Neuronal stem cell (in vitro differentiated cells): Measurements from ENCODE around the gene GFRA3.

ENCODE experiments used
- DNase-seq: peaks from one replicate; pipeline ENCODE4 v3.0.0-alpha.2; 2013; ENCODE audit warnings: low spot score
- H2AFZ ChIP-seq: one replicate; pipeline ENCODE4 v1.6.1; 2013; ENCODE audit warnings: mild to moderate bottlenecking, low read length, inconsistent platforms
- H2AK5ac ChIP-seq: 2 replicates; pipeline ENCODE4 v1.6.1; 2013; ENCODE audit warnings: low read depth, mild to moderate bottlenecking, inconsistent platforms, low read length, moderate library complexity, mixed read lengths
- H2BK120ac ChIP-seq: 2 replicates; pipeline ENCODE4 v1.6.1; 2013; ENCODE audit warnings: low read depth, mild to moderate bottlenecking, inconsistent platforms, low read length, moderate library complexity, mixed read lengths
- H2BK12ac ChIP-seq: one replicate; pipeline ENCODE4 v1.6.1; 2013; ENCODE audit warnings: low read length, inconsistent platforms
- H2BK15ac ChIP-seq: 2 replicates; pipeline ENCODE4 v1.6.1; 2013; ENCODE audit warnings: mild to moderate bottlenecking, low read length, inconsistent platforms, mixed read lengths
- H2BK5ac ChIP-seq: one replicate; pipeline ENCODE4 v1.6.1; 2013; ENCODE audit warnings: inconsistent platforms, mild to moderate bottlenecking, low read length, moderate library complexity
- H3K14ac ChIP-seq: one replicate; pipeline ENCODE4 v1.6.1; 2013; ENCODE audit warnings: low read length, inconsistent platforms
- H3K18ac ChIP-seq: 2 replicates; pipeline ENCODE4 v1.6.1; 2013; ENCODE audit warnings: low read length, inconsistent platforms
- H3K23ac ChIP-seq: 2 replicates; pipeline ENCODE4 v1.6.1; 2013; ENCODE audit warnings: low read depth, mild to moderate bottlenecking, mixed read lengths, low read length, inconsistent platforms; ENCODE audit not compliant: poor library complexity
- H3K27ac ChIP-seq: replicated peaks from 3 replicates; pipeline ENCODE4 v1.5.1; 2013; ENCODE audit warnings: low read length, inconsistent platforms
- H3K27me3 ChIP-seq, 3 experiments: 2 replicates each; pipeline ENCODE4 v1.6.1; 2013; ENCODE audit warnings: low read length in 3 of 3, mild to moderate bottlenecking in 2 of 3, inconsistent platforms in 1 of 3, low read depth in 1 of 3, mixed read lengths in 1 of 3, moderate library complexity in 1 of 3; ENCODE audit not compliant: control insufficient read depth in 3 of 3, insufficient read depth in 3 of 3
- H3K36me3 ChIP-seq, 2 donors: replicated peaks in 1 of 2; 2 replicates each; pipeline ENCODE4 v1.6.1; 2013; ENCODE audit warnings: low read length in 2 of 2; ENCODE audit not compliant: control insufficient read depth in 2 of 2, insufficient read depth in 2 of 2
- H3K4ac ChIP-seq: 2 replicates; pipeline ENCODE4 v1.6.1; 2013; ENCODE audit warnings: inconsistent platforms, mild to moderate bottlenecking, low read length, moderate library complexity
- H3K4me1 ChIP-seq, 2 donors: 1 replicate in 1 of 2; 2 replicates in 1 of 2; pipeline ENCODE4 v1.6.1; 2013; ENCODE audit warnings: low read length in 2 of 2, low read depth in 1 of 2; ENCODE audit not compliant: control insufficient read depth in 2 of 2, insufficient read depth in 1 of 2
- H3K4me2 ChIP-seq: one replicate; pipeline ENCODE4 v1.6.1; 2013; ENCODE audit warnings: mild to moderate bottlenecking, low read length, inconsistent platforms; ENCODE audit not compliant: insufficient read depth, poor library complexity, severe bottlenecking
- H3K4me3 ChIP-seq, 2 donors: 2 replicates each; pipeline ENCODE4 v1.5.1; 2013; ENCODE audit warnings: low read length in 2 of 2, mild to moderate bottlenecking in 2 of 2, inconsistent platforms in 1 of 2, moderate library complexity in 1 of 2
- H3K79me1 ChIP-seq: one replicate; pipeline ENCODE4 v1.6.1; 2013; ENCODE audit warnings: low read depth, mild to moderate bottlenecking, inconsistent platforms, low read length, moderate library complexity
- H3K9ac ChIP-seq: one replicate; pipeline ENCODE4 v1.6.1; 2013; ENCODE audit warnings: mild to moderate bottlenecking, low read depth, low read length, inconsistent platforms; ENCODE audit not compliant: poor library complexity
- H3K9me3 ChIP-seq, 2 donors: replicated peaks in 1 of 2; 2 replicates each; pipeline versions ENCODE3 to v1.6.1; 2013; ENCODE audit warnings: low read length in 2 of 2, mild to moderate bottlenecking in 2 of 2, inconsistent platforms in 1 of 2, low read depth in 1 of 2, mixed read lengths in 1 of 2, moderate library complexity in 1 of 2; ENCODE audit not compliant: control insufficient read depth in 2 of 2, insufficient read depth in 1 of 2
- H4K8ac ChIP-seq: one replicate; pipeline ENCODE4 v1.6.1; 2013; ENCODE audit warnings: low read depth, mild to moderate bottlenecking, inconsistent platforms, low read length, moderate library complexity
- H4K91ac ChIP-seq: one replicate; pipeline ENCODE4 v1.6.1; 2013; ENCODE audit warnings: low read length, low read depth, mild to moderate bottlenecking, inconsistent platforms; ENCODE audit not compliant: poor library complexity
- WGBS, 2 donors: extraction: QIAGEN DNeasy Blood & Tissue Kit; methylation state at CpG; one replicate each; pipeline ENCODE4 v1.1.7; 2013; ENCODE audit warnings: missing lambda C conversion rate in 2 of 2, mixed read lengths in 1 of 2; ENCODE audit not compliant: insufficient read length in 2 of 2, insufficient replicate concordance in 1 of 2; ENCODE audit errors: extremely low coverage in 2 of 2; 5-methylcytosine and 5-hydroxymethylcytosine counted together

Gene GFRA3

GRCh38 chr5:138305797-138306196 is 31.4 kb upstream of the GFRA3 start:
- Histone ChIP-seq H3K27ac (no peak overlapping the region), H3K23ac (no peak overlapping the region), H3K18ac (no peak overlapping the region), H3K4me3 (no peak overlapping the region), H2BK15ac (no peak overlapping the region), H3K79me1 (no peaks in the 10 kb centered on the region), H3K4me1 (no peaks in the 10 kb centered on the region), H2BK12ac (no peak overlapping the region), H2AK5ac (no peak overlapping the region), H3K36me3 (peaks cover 6 to 77% of the 10 kb centered on the region in 2 donors), H3K4me2 (no peak overlapping the region), H2BK120ac (no peak overlapping the region), H2AFZ (no peak overlapping the region), H3K9ac (no peak overlapping the region), H2BK5ac (no peak overlapping the region), H3K27me3 (no peaks in the 10 kb centered on the region), H3K9me3 (no peaks in the 10 kb centered on the region), H4K8ac (no peak overlapping the region), H3K14ac (no peak overlapping the region), H3K4ac (no peak overlapping the region), H4K91ac (no peak overlapping the region)
- DNase-seq, result no peak
- WGBS, 2 donors, result no CpG with 5 or more reads among the region's 1 CpG

- no peak overlapping the region for H2BK12ac ChIP-seq
- H3K4me2 ChIP-seq, result no peak overlapping the region
- no peak overlapping the region for H2AFZ ChIP-seq
- H3K36me3 ChIP-seq, result peaks cover 8 to 69% of the 10 kb centered on the region in 2 donors
- no peak overlapping the region for H3K4me3 ChIP-seq
- H3K9ac ChIP-seq, result no peak overlapping the region
- H3K27ac ChIP-seq, result no peak overlapping the region
- H2BK15ac ChIP-seq, result no peak overlapping the region
- DNase-seq, result no peak
- no peak overlapping the region for H4K91ac ChIP-seq
- H3K27me3 ChIP-seq, result no peaks in the 10 kb centered on the region
- no peak overlapping the region for H2BK120ac ChIP-seq
- H3K9me3 ChIP-seq, result peaks cover 0 to 5% of the 10 kb centered on the region in 2 donors
- H3K4ac ChIP-seq, result no peak overlapping the region
- H3K79me1 ChIP-seq, result no peaks in the 10 kb centered on the region
- H3K14ac ChIP-seq, result no peak overlapping the region
- no peaks in the 10 kb centered on the region for H3K4me1 ChIP-seq
- H2AK5ac ChIP-seq, result no peak overlapping the region
- no peak overlapping the region for H4K8ac ChIP-seq
- no peak overlapping the region for H2BK5ac ChIP-seq
- H3K18ac ChIP-seq, result no peak overlapping the region
- no CpG with 5 or more reads among the region's 6 CpGs for WGBS, 2 donors
- no peak overlapping the region for H3K23ac ChIP-seq
These were observed 29.0 kb upstream of the GFRA3 start for GRCh38 chr5:138303372-138303771.

- Histone ChIP-seq H3K23ac (no peak overlapping the region), H3K4ac (no peak overlapping the region), H4K91ac (no peak overlapping the region), H2BK15ac (no peak overlapping the region), H2AK5ac (no peak overlapping the region), H3K79me1 (no peaks in the 10 kb centered on the region), H2BK5ac (no peak overlapping the region), H3K4me2 (no peak overlapping the region), H3K9me3 (no peaks in the 10 kb centered on the region), H2BK12ac (no peak overlapping the region), H3K4me1 (no peaks in the 10 kb centered on the region), H3K27ac (no peak overlapping the region), H3K4me3 (no peak overlapping the region), H4K8ac (no peak overlapping the region), H3K9ac (no peak overlapping the region), H3K18ac (no peak overlapping the region), H2AFZ (no peak overlapping the region), H3K14ac (no peak overlapping the region), H3K36me3 (peaks cover 19 to 90% of the 10 kb centered on the region in 2 donors), H3K27me3 (no peaks in the 10 kb centered on the region), H2BK120ac (no peak overlapping the region)
- DNase-seq, result no peak
- no CpG with 5 or more reads among the region's 3 CpGs for WGBS, 2 donors
These were observed 14.9 kb upstream of the GFRA3 start for GRCh38 chr5:138289296-138289695.

- no peak overlapping the region for H3K9ac ChIP-seq
- H2BK5ac ChIP-seq, result no peak overlapping the region
- no CpG with 5 or more reads among the region's 1 CpG for WGBS, 2 donors
- no peak overlapping the region for H3K27ac ChIP-seq
- no peak overlapping the region for H2BK120ac ChIP-seq
- H4K91ac ChIP-seq, result no peak overlapping the region
- H2AFZ ChIP-seq, result no peak overlapping the region
- DNase-seq, result no peak
- no peak overlapping the region for H3K4me2 ChIP-seq
- H3K18ac ChIP-seq, result no peak overlapping the region
- no peaks in the 10 kb centered on the region for H3K4me1 ChIP-seq
- peaks cover 20 to 90% of the 10 kb centered on the region in 2 donors for H3K36me3 ChIP-seq
- no peaks in the 10 kb centered on the region for H3K9me3 ChIP-seq
- H3K4ac ChIP-seq, result no peak overlapping the region
- H3K79me1 ChIP-seq, result no peaks in the 10 kb centered on the region
- no peak overlapping the region for H2AK5ac ChIP-seq
- no peak overlapping the region for H3K23ac ChIP-seq
- no peak overlapping the region for H2BK12ac ChIP-seq
- H4K8ac ChIP-seq, result no peak overlapping the region
- no peaks in the 10 kb centered on the region for H3K27me3 ChIP-seq
- H3K14ac ChIP-seq, result no peak overlapping the region
- no peak overlapping the region for H3K4me3 ChIP-seq
- no peak overlapping the region for H2BK15ac ChIP-seq
These were observed 12.8 kb upstream of the GFRA3 start for GRCh38 chr5:138287246-138287645.
